ENCODE data around the gene CYP19A1.

DNA sequence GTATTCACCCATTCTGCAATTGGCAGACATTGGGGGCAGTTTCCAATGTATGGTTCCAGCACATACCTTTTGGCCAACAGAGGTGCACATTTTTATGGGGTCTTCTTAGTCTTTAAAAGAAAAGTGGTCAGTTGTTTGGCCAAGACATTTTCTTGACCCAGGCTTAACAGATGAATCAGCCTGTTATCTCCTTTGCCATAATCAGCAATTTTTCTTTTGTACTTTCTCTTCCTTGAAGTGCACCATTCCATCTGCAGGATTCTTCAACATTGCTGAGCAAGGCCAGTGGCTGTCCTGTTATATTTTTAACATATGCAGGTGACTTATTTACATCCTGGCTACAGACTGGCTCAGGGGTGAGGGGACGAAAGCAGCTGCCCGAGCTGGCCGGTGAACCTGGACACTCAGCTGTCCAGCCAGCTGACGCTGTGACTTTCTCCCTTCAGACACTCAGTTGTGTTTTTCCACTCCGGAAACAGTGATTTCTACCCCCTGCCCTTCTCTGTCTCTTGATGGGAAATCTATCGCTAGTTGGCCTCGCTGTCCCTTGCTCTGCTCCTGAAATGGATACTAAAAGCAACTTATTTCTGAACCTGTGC lies 147.2 kb downstream of the CYP19A1 start:
- TF ChIP-seq FOS (IDR thresholded peaks at IDR 0.05; ENCODE audit: borderline replicate concordance, extremely low read depth, insufficient read length) (no peak), POLR2AphosphoS5 (IDR thresholded peaks at IDR 0.05; ENCODE audit: low read length) (no peak), POLR2AphosphoS2 (IDR thresholded peaks at IDR 0.05; ENCODE audit: low read depth, low read length) (no peak), CBFB (IDR thresholded peaks at IDR 0.05; ENCODE audit: low read depth) (no peak), POLR2A (IDR thresholded peaks at IDR 0.05; ENCODE audit: low read depth, low read length) (no peak)
- TF ChIP-seq, protein P1, sequence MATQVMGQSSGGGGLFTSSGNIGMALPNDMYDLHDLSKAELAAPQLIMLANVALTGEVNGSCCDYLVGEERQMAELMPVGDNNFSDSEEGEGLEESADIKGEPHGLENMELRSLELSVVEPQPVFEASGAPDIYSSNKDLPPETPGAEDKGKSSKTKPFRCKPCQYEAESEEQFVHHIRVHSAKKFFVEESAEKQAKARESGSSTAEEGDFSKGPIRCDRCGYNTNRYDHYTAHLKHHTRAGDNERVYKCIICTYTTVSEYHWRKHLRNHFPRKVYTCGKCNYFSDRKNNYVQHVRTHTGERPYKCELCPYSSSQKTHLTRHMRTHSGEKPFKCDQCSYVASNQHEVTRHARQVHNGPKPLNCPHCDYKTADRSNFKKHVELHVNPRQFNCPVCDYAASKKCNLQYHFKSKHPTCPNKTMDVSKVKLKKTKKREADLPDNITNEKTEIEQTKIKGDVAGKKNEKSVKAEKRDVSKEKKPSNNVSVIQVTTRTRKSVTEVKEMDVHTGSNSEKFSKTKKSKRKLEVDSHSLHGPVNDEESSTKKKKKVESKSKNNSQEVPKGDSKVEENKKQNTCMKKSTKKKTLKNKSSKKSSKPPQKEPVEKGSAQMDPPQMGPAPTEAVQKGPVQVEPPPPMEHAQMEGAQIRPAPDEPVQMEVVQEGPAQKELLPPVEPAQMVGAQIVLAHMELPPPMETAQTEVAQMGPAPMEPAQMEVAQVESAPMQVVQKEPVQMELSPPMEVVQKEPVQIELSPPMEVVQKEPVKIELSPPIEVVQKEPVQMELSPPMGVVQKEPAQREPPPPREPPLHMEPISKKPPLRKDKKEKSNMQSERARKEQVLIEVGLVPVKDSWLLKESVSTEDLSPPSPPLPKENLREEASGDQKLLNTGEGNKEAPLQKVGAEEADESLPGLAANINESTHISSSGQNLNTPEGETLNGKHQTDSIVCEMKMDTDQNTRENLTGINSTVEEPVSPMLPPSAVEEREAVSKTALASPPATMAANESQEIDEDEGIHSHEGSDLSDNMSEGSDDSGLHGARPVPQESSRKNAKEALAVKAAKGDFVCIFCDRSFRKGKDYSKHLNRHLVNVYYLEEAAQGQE (IDR thresholded peaks at IDR 0.05; ENCODE audit: low read depth, low read length) = no peak
- TF ChIP-seq, protein P2, sequence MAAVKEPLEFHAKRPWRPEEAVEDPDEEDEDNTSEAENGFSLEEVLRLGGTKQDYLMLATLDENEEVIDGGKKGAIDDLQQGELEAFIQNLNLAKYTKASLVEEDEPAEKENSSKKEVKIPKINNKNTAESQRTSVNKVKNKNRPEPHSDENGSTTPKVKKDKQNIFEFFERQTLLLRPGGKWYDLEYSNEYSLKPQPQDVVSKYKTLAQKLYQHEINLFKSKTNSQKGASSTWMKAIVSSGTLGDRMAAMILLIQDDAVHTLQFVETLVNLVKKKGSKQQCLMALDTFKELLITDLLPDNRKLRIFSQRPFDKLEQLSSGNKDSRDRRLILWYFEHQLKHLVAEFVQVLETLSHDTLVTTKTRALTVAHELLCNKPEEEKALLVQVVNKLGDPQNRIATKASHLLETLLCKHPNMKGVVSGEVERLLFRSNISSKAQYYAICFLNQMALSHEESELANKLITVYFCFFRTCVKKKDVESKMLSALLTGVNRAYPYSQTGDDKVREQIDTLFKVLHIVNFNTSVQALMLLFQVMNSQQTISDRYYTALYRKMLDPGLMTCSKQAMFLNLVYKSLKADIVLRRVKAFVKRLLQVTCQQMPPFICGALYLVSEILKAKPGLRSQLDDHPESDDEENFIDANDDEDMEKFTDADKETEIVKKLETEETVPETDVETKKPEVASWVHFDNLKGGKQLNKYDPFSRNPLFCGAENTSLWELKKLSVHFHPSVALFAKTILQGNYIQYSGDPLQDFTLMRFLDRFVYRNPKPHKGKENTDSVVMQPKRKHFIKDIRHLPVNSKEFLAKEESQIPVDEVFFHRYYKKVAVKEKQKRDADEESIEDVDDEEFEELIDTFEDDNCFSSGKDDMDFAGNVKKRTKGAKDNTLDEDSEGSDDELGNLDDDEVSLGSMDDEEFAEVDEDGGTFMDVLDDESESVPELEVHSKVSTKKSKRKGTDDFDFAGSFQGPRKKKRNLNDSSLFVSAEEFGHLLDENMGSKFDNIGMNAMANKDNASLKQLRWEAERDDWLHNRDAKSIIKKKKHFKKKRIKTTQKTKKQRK (IDR thresholded peaks at IDR 0.05; ENCODE audit: low read depth, low read length) = no peak
- TF ChIP-seq, protein P3, sequence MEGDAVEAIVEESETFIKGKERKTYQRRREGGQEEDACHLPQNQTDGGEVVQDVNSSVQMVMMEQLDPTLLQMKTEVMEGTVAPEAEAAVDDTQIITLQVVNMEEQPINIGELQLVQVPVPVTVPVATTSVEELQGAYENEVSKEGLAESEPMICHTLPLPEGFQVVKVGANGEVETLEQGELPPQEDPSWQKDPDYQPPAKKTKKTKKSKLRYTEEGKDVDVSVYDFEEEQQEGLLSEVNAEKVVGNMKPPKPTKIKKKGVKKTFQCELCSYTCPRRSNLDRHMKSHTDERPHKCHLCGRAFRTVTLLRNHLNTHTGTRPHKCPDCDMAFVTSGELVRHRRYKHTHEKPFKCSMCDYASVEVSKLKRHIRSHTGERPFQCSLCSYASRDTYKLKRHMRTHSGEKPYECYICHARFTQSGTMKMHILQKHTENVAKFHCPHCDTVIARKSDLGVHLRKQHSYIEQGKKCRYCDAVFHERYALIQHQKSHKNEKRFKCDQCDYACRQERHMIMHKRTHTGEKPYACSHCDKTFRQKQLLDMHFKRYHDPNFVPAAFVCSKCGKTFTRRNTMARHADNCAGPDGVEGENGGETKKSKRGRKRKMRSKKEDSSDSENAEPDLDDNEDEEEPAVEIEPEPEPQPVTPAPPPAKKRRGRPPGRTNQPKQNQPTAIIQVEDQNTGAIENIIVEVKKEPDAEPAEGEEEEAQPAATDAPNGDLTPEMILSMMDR (IDR thresholded peaks at IDR 0.05 in 2 of 3, conservative IDR thresholded peaks at IDR 0.05 in 1 of 3; ENCODE audit: control insufficient read depth in 2 of 3, extremely low read depth in 1 of 3, insufficient read depth in 1 of 3, low read depth in 3 of 3, low read length in 3 of 3) = no peak
